Liver (tissue), 3 donors: ENCODE results near the gene PARM1.

Experiments
- RAD21 ChIP-seq, 2 donors: IDR thresholded peaks; 2 replicates each; pipeline ENCODE4 v1.6.1; 2016; ENCODE audit warnings: antibody characterized with exemption in 2 of 2, mild to moderate bottlenecking in 2 of 2
- TF ChIP-seq, protein P1 (sequence below): fragments of 150-350 bp; IDR thresholded peaks from 2 replicates; pipeline ENCODE4 v1.5.1; 2017; ENCODE audit warnings: improper control_type of control experiment, low read depth, low read length; ENCODE audit not compliant: missing input control
- TF ChIP-seq, protein P2 (sequence below): IDR thresholded peaks from 2 replicates; pipeline ENCODE4 v1.6.1; 2016; ENCODE audit warnings: antibody characterized with exemption
- TF ChIP-seq, protein P3 (sequence below): IDR thresholded peaks from 2 replicates; pipeline ENCODE4 v1.6.1; 2016; ENCODE audit warnings: antibody characterized with exemption
- donor health status: healthy.
- donor health status: healthy.

DNA sequence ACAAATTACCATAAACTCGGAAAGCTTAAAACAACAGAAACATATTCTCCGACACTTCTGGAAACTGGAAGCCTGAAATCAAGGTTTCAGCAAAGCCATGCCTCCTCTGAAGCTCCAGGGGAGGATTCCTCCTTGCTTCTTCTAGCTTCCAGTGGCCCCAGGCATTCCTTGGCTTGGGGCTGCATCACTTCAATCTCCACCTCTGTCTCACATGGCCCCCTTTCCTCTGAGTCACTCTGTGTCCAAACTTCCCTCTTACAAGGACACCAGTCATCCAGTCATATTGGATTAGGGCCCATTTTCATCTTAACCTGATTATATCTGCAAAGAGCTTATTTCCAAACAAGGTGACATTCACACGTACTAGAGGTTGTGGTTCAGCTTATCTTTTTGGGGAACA lies 17.3 kb downstream of the PARM1 start:
- TF ChIP-seq, protein P1, sequence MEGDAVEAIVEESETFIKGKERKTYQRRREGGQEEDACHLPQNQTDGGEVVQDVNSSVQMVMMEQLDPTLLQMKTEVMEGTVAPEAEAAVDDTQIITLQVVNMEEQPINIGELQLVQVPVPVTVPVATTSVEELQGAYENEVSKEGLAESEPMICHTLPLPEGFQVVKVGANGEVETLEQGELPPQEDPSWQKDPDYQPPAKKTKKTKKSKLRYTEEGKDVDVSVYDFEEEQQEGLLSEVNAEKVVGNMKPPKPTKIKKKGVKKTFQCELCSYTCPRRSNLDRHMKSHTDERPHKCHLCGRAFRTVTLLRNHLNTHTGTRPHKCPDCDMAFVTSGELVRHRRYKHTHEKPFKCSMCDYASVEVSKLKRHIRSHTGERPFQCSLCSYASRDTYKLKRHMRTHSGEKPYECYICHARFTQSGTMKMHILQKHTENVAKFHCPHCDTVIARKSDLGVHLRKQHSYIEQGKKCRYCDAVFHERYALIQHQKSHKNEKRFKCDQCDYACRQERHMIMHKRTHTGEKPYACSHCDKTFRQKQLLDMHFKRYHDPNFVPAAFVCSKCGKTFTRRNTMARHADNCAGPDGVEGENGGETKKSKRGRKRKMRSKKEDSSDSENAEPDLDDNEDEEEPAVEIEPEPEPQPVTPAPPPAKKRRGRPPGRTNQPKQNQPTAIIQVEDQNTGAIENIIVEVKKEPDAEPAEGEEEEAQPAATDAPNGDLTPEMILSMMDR, result no peak
- TF ChIP-seq, protein P2, sequence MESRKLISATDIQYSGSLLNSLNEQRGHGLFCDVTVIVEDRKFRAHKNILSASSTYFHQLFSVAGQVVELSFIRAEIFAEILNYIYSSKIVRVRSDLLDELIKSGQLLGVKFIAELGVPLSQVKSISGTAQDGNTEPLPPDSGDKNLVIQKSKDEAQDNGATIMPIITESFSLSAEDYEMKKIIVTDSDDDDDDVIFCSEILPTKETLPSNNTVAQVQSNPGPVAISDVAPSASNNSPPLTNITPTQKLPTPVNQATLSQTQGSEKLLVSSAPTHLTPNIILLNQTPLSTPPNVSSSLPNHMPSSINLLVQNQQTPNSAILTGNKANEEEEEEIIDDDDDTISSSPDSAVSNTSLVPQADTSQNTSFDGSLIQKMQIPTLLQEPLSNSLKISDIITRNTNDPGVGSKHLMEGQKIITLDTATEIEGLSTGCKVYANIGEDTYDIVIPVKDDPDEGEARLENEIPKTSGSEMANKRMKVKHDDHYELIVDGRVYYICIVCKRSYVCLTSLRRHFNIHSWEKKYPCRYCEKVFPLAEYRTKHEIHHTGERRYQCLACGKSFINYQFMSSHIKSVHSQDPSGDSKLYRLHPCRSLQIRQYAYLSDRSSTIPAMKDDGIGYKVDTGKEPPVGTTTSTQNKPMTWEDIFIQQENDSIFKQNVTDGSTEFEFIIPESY, result no peak
- TF ChIP-seq RAD21 (IDR thresholded peaks at IDR 0.05), result no peak
- TF ChIP-seq, protein P3, sequence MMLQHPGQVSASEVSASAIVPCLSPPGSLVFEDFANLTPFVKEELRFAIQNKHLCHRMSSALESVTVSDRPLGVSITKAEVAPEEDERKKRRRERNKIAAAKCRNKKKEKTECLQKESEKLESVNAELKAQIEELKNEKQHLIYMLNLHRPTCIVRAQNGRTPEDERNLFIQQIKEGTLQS, result no peak
